Stimulated activated CD8-positive, alpha-beta memory T cell treated with anti-CD3 and anti-CD28 coated beads, Interleukin-15, amount 100 ng/mL, for 4 hours (primary cell): ENCODE measurements around the gene IDH3B.
A peak's percentile ranks its signal among the peaks of the same experiment; 100 is the strongest.
"Not testable (repeated sequence)": the region's sequence is repeated elsewhere in the genome, so short reads cannot be mapped to it uniquely, and the experiment has no call there.

Source experiments
- DNase-seq, 2 donors: peaks; one replicate each; pipeline ENCODE4 v3.0.0-alpha.2; 2020; ENCODE audit warnings: low read depth in 2 of 2

The IDH3B gene

DNA sequence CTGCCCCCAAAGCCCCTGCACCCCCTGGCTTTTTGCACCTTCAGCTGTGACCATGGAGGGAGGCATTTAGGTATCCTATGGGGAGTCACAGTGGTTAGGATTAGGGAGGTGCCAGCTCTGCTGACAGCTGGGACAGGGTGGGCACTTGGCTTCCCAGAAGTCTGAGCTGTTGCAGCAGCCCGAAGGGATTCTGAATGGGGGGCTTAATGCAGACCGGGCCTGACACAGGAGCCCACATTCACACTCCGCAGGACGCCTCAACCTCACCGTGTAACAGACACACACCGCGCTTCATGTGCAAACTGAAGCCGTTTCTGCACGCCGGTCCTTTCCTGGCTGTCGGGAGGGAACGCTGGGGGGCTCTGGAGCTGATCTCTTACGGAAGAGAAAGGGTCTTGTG lies 30.5 kb upstream of the IDH3B start:
- DNase-seq, result no peak

DNA sequence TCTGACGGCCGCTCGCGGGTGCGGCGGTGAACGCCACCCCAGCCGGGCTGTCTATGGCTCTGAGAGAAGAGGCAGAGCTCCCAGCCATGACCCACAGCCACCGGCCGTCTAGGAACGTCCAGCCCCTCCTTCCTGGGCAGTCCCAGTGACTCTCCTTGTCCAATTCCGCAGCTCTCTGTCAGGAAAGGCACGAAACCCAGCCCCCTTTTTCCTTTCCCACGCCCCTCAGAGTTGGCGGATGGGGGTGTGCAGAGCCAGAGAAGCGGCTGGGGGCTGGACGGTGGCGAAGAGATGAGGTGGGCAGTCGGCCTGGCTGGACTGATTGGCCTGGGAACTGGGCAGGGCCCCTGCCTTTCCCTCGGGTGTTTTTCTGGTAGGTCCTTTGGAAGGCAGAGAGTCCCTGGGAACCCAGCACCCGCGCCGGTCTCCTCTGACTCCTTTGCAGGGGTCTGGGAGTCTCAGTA lies 30.0 kb upstream of the IDH3B start:
- no peak for DNase-seq

DNA sequence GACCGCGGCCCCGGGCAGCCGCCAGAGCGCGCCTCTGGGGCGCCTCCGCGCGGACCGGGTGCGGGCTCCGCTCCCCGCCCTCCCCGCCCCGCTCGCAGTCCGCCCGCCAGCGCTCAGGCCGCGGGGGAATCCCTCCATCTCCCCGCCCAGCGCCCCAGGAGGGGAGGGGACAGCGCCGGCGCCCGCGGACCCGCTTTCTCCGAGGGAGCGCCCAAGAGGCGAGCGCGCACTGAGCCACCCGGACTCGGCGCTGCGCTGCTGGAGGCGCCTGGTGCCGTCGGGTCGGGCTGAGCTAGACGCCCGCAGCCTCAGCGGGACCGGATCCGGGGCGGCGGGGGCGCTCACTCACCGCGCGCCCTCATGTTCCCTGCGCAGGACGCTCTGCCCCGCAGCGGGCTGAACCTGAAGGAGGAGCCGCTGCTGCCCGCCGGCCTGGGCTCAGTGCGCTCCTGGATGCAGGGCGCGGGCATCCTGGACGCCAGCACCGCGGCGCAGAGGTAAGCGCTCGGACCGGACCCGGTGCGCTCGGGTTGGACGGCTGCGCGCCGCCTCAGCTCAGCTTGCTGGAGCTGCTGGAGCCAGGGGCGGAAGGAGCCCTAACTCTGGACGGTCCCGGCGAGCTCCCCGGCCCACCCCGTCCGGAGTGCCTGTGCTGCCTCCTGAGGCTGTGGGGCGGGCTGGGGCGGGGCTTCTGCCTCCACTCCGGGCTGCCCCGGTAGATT lies 29.4 kb upstream of the IDH3B start:
- peak in 1 of 2 donors; percentile 37 for DNase-seq

DNA sequence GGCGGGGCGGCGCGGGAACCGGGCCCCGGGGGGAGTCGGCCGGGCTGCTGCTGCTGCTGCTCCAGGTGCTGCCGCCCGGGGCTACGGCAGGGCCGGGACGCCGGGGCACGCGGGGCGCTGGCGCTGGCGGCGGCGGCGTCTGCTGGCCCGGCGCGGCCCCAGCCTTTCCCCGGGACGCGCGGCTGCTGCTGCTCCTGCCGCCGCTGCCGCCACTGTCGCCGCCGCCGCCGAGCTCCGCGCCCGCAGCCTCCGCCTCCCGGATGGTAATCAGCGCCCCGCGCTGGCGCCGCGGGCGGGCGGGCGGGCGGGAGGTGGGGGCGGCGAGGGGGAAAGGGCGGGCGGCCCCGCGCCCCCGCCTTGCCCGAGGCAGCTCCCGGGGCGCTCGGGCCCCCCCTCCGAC lies 28.9 kb upstream of the IDH3B start:
- DNase-seq, result no peak

DNA sequence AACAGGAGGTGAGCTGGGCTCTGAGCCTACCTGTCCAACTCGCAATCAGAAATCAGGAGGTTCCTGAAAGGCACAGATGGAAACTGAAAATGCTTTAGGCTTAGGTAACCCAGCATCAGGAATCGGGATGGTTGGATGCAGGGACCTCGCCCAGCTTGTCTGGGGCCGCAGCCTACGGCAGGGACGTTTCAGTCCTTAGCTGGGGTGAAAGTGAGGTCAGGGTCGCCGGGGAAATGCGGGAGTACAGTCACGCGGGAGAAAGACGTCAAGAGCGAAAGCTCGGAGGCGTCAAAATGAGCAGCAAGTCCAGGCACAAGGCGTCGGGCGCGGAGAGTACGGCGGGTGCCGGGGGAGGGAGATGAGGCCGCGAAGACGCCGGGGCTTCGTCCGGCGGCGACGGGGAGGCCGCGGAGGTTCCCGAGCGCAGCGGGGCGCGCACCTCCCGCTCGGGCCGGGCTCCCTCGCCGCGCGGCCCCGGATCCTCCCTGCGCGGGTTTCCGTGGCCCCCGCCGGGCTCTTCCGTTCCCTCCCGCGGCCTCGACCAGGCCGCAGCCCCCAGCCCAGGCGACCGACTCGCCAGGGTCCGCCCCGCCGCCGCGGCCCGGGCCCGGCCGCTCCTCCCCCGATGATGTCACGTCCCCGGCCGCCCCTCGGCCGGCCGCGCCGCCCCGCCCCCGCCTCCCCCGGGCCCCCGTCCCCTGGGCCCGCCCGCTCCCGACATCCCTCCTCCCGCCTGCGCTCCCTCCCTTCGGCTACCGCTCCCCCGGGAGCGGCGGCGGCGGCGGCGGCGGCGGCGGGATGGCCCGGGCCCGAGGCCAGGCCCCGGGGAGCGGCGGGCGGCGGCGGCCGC lies 28.2 kb upstream of the IDH3B start, which contains the start of gene EBF4:
EBF4 (plus strand) TSS at position 745 of the 850 bp plus-strand sequence. CDS start 866 bp downstream, outside the sequence.
- DNase-seq, result no peak

DNA sequence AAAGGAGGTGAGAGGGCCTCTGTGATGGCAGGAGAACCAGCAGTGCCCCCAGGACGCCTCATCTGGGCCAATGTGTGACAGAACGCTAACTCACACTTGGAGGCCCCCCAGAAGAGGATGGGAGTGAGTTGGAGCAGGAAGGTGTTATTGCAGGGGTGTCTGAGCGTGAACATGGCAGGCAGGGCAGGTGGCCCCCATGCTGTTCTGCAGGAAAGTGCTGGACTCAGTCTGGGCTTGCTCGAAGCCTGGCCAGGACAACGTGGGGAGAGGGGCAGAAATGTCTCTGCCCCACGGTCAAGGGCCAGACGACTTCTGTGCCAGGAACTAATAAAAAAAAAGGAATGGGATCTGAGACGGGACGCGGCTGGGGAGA lies 27.6 kb upstream of the IDH3B start:
- no peak for DNase-seq

DNA sequence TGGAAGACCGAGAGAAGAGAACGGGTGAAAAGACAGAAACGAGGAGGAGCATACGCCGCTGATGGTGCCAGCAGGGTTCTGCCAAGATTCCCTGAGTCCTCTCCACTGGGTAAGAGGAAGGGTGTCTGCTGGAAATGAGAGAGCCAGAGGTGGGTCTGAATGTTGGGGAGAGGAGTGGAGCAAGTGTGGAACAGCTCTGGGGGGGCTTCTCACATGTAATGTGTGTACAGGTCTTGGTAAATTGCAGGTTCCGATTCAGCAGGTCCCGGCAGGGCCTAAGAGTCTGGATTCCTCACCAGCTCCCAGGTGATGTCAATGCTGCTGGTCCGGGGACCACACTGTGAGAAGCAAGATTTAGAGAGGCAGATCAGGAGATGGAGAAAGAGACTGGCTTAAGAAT lies 27.1 kb upstream of the IDH3B start:
- DNase-seq, result no peak

DNA sequence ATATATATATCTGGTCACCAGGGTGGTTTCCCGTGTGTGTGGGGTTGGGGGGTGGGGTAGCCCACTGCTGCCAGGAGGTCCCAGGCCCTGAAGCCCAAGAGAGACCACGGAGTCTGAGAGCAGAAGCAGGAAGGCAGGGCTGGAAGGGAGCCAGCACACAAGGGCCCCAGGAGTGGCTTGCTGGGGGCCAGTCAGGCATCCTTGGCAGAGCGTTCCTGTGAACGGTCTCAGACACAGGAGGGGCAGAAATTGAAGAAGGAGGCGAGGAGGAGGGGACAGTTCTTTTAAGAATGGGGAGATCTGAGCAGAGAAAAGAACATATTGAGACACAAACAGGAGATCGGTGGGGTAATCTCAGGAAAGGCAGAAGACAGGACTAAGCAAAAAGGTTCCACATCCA lies 26.7 kb upstream of the IDH3B start:
- DNase-seq, result no peak

DNA sequence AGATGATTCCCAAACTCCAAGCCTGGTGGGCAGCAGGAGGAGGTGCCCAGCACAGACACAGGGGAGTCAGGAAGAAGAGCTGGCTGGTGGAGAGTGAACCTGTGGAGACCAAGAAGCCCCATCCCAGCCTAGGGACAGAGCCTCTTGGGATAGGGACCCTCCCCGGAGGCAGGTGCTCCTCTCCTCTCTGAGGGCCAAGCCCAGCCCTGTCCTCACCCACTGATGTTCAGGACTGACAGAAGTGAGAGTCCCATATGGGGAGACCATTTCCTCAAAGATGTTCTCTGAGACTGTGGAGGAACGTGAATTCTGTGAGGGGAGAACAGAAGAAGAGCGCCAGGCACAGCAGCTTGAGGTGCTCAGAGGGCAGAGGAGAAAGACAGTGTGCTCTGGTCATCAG lies 26.2 kb upstream of the IDH3B start:
- no peak for DNase-seq

DNA sequence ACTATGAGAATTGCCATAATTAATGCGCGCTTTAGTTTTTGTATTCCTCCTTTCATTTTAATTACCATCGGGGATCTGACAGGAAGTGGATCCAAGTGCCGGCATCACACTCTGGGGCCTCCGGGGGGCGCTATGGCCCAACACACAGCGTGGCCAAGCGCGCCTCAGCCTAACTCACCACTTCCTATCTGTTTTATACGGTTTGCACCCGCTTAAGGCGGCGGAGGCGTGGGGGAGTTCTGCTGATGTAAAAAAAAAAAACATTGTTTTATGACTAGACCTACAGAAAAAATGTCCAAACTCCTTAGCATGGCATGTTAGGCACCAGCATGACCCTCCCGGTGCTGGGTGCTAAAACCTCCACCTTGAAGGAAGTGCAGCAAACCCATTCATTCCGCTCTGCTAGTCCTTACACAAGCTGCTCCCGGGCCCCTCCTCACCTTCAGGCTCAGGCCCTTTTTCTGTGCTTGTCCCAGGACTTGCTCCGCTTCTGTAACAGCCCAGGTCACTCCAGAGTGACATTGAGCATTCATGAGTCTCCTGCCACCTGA lies 24.1 kb upstream of the IDH3B start:
- DNase-seq, result peak; percentile 50 to 61

DNA sequence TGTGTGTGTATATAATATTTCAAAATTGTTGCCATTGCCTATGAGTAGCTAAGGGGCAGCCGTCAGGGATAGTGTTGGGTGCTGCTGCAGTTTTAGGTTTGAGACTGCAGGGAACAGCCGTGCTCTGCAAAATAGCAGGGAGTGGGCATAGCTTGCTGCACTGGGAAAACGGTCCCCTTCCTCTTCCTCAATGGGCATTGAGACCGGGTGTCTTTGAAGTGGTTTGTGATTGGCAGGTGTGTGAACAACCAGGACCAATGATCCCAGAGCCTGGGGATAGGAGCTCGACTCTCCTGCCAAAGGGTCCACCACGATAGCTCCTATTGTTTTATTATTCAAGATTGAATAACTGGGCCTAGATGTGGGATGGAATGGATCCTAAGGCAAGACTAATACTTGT lies 23.5 kb upstream of the IDH3B start:
- DNase-seq, result no peak

DNA sequence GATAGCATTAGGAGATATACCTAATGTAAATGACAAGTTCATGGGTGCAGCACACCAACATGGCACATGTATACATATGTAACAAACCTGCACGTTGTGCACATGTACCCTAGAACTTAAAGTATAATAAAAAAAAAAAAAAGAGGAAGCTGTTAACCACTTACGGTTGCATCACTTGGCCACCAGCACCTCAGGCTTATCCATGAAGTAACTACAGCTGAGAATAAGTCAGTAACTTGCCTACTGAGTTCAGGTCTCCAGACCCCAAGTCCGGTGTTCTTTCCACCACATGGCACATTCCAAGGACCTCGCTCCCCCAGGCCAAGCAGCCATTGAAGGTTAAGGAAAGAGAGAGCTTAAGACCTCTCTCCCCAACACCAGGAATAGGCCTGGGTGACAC lies 20.8 kb upstream of the IDH3B start:
- not testable (repeated sequence) for DNase-seq

DNA sequence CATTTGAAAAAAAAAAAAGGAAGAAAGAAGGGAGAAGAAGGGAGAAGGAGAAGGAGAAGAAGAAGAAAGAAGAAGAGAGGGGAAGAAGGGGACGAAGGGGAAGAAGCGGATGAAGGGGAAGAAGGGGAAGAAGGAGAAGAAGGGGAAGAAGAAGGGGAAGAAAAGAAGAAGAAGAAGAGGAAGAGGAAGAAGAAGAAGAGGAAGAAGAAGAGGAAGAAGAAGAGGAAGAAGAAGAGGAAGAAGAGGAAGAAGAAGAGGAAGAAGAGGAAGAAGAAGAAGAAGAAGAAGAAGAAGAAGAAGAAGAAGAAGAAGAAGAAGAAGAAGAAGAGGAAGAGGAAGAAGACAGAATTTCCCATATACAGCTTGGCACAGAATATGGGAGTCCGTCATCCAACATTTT lies 18.0 kb upstream of the IDH3B start:
- not testable (repeated sequence) for DNase-seq

DNA sequence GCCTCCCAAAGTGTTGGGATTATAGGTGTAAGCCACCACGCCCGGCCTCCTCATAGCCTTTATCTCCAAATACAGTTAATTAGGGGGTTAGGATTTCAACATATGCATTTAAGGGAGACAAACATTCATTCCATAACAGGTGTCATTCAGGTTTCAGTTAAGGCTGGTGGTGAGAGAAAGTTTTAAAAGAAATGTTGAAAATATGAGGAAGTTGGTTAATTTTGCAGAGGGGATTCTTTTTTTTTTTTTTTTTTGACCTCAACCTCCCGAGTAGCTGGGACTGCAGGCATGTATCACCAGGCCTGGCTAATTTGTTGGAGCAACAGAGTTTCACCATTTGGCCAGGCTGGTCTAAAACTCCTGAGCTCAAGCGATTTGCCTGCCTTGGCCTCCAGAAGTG lies 16.0 kb upstream of the IDH3B start:
- no peak for DNase-seq

DNA sequence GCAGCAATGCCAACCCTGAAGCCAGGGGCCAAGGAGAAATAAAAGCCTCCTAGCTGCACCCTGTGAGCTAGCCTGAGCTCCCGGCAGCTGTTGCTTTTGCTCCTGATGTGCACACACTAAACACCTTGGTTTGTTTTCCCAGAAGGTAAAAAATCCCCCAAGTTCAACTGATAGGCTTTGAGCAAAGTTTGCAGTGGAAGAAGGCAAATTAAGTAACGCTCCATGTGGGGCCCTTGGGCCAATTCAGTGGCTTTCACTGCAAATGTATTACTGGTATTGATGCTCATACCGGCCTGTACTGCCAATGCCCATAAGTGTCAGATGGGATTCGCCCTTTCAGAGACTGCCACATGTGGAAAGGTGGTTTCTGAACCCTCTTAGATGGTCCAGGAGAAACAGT lies 9.4 kb upstream of the IDH3B start:
- DNase-seq, result no peak

DNA sequence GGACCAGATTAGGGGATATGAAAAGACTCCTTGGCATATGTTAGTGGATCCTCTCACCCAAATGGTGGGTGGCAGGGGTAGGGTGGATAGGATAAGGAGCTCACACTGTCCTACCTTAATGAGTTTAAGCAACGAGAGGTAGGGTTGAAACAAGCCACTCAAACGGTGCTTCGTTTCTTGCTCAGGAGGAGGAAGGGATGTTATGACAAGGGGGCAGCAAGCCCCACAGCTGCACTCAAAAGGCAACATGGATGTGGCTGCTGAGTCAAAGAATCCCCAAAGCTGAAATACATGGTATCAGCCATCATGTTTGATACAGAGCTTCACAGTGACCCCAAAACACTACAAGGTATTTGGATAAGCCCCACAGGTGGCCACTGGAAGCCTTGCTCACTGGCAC lies 8.4 kb upstream of the IDH3B start:
- DNase-seq, result no peak

DNA sequence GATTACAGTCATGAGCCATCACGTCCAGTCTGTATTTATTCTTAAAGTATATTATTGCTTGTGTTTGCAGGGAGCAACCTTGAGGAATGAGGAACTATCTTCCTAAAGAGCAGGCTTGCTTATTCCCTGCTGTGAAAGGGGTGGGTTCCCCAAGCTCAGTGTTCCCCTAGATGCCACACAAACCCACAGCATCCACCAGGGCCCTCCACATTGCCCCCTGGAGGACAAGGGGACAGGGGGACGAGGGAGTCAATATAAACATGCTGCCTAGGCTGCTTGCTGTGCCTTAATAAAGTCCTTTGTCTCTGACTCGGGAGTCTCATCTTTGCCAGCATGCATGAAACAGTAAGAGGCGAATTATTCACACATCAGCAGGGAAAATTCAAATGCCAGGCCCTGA lies 8.0 kb upstream of the IDH3B start:
- DNase-seq, result no peak

DNA sequence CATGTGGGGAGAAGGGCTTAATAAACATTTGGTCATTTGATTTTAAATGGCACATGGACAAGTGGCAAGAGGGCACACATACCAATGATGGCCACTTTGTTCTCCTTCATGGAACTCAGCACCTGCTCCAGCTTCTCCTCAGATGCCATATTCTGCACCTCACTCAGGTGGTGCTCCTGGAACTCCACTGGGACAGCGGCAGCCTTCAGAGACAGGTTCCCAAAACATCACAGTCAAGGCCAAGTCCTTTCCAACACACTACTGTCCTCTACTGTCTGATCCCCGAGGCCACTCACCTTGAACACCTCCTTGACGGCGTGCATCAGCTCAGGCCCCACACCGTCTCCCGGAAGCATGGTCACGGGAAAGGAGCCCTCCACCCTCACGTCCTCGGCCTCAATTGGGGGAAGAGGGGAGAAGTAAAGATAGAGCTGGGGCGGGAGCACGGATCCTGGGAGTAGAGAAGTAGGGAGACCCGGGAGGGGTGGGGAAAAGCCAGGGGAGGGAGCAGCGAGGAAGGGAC lies 591 bp downstream of the IDH3B start:
- no peak for DNase-seq

DNA sequence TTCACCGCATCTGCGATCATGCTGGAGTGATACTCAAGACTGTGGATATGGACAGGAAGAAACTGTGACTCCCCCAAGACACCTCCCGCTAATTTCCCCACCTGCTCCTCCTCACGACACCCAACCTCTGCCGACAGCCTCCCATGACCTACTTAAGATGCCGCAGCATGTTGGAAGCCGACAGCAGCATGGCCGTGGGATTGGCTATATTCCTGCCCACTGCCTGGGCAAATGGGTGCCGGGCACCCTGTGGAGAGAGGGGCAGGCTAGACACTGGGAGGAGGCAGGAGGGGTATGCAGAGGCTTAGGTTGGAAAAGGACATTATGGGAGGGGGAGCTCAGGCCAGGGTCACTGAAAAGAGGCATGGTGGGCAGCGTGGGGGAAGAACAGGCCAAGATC lies 4.5 kb downstream of the IDH3B start:
- no peak for DNase-seq

DNA sequence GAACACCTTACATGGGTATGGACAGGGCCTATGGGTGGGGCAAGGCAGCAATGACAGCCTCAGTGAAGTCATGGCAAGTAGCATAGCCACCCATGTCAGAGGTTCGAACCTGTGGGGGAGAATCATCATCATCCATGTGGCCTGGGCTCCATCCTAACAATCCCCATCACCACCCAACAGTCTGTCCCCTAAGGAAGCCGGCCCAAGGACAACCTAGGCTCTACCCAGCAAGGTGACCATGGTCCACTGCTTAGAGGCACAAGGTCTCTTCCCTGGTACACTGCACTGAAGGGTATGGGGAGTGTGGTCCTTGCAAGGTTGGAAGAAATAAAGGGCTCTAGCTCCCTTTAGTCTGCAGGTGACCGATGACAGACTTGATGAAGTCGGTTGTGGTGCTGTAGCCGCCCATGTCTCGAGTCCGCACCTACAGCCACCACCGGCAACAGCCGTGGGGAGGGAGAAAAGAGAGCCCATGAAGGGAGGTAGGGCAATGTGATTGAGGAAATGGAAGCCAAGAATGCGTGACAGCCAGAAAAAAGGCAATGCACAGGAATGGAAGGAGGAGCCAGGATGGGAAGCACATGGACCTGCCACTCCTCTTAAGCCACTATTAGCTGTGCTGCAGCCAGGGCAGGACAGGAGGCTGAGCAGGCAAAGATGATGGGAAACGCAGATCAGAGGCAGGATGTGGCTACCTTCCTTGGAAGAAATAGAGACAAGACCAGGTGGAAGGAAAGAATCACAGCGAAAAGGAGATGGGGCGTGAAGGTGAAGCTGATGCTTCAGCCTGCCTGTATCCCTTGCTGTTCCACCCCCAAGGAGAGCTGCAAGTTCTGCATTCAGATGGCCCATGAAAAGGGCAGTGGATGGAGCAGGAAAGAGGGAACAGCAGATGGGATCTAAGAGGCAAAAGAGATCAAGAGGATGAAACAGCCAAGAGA lies 5.3 kb downstream of the IDH3B start:
- no peak for DNase-seq

DNA sequence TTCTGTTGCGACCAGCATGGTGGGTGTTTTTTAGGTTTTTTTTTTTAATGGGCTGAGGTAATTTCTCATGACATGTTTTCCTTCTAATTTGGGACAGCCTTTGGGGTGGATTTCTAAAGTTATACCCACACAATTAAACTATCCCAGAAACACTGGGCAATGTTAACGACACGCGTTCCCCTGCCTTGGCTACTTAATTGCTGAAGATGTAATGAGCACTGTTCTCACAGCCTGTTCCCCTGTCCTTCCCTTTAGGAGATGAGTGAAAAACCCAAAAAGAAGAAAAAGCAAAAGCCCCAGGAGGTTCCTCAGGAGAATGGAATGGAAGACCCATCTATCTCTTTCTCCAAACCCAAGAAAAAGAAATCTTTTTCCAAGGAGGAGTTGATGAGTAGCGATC lies 6.3 kb downstream of the IDH3B start:
- no peak for DNase-seq

DNA sequence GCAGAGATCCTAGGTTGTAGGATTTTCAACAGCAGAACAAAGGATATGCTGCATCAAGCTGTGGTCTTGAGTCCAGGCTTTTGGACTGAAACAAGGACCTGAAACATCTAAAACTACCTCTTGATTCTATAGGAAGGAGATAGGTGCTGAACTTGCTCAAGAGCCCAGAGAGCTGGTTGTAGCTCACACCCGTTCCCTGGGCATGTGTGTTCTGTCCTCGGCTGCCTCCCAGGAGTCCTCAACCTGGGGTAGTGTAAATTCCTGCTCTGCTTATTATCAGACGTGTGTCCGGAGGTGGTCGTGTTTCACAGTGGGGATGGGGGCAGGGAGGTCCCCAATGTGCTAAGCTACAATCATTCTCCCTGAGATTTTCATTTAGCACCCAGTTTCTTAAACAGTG lies 6.8 kb downstream of the IDH3B start:
- no peak for DNase-seq
